HEK293T (cell line): ENCODE data around the gene NPAS3.

Source experiments
- CTCF ChIA-PET: fragments of 350-600 bp; formaldehyde crosslinking; extraction: SDS; loops from one replicate; lab custom pipeline; 2021; ENCODE audit warnings: antibody characterized with exemption, inconsistent platforms; lab: Yijun Ruan, JAX
- POLR2A ChIA-PET: fragments of 350-600 bp; formaldehyde crosslinking; extraction: SDS; loops from one replicate; lab custom pipeline; 2020; ENCODE audit warnings: antibody characterized with exemption, inconsistent platforms; lab: Yijun Ruan, JAX
- DNase-seq: peaks from one replicate; pipeline ENCODE4 v3.0.0; 2012; ENCODE audit warnings: mixed read lengths; ENCODE audit errors: extremely low spot score
- ARNT ChIP-seq: fragments of 450-650 bp; IDR thresholded peaks from 2 replicates; pipeline ENCODE4 v1.6.1; 2017; ENCODE audit warnings: mild to moderate bottlenecking
- BHLHE40 ChIP-seq: fragments of 450-650 bp; IDR thresholded peaks from 2 replicates; pipeline ENCODE4 v1.6.1; 2016; ENCODE audit warnings: mild to moderate bottlenecking, moderate library complexity, borderline replicate concordance
- CTBP1 ChIP-seq: fragments of 450-650 bp; IDR thresholded peaks from 2 replicates; pipeline ENCODE4 v1.6.1; 2016; ENCODE audit warnings: borderline replicate concordance
- ELF4 ChIP-seq: fragments of 450-650 bp; IDR thresholded peaks from 2 replicates; pipeline ENCODE4 v1.6.1; 2017; ENCODE audit warnings: antibody characterized with exemption
- FOXA1 ChIP-seq: fragments of 450-650 bp; IDR thresholded peaks from 2 replicates; pipeline ENCODE4 v1.6.1; 2016; ENCODE audit warnings: mild to moderate bottlenecking
- FOXK2 ChIP-seq: fragments of 450-650 bp; IDR thresholded peaks from 2 replicates; pipeline ENCODE4 v1.6.1; 2016; ENCODE audit warnings: mild to moderate bottlenecking
- FOXM1 ChIP-seq: fragments of 450-650 bp; IDR thresholded peaks from 2 replicates; pipeline ENCODE4 v1.6.1; 2017; ENCODE audit warnings: mild to moderate bottlenecking, borderline replicate concordance
- HDGF ChIP-seq: fragments of 450-650 bp; IDR thresholded peaks from 2 replicates; pipeline ENCODE4 v1.6.1; 2017; ENCODE audit warnings: antibody characterized with exemption, borderline replicate concordance
- L3MBTL2 ChIP-seq: fragments of 450-650 bp; conservative IDR thresholded peaks from 2 replicates; pipeline ENCODE4 v1.6.1; 2016; ENCODE audit warnings: mild to moderate bottlenecking
- LEF1 ChIP-seq: fragments of 450-650 bp; IDR thresholded peaks from 2 replicates; pipeline ENCODE4 v1.6.1; 2017; ENCODE audit warnings: mild to moderate bottlenecking, borderline replicate concordance
- NFRKB ChIP-seq: fragments of 450-650 bp; IDR thresholded peaks from 2 replicates; pipeline ENCODE4 v1.6.1; 2016; ENCODE audit warnings: mild to moderate bottlenecking, moderate library complexity
- SP1 ChIP-seq: fragments of 450-650 bp; IDR thresholded peaks from 2 replicates; pipeline ENCODE4 v1.6.1; 2017
- SUZ12 ChIP-seq: fragments of 450-650 bp; IDR thresholded peaks from 2 replicates; pipeline ENCODE4 v1.6.1; 2016; ENCODE audit warnings: mild to moderate bottlenecking
- TARDBP ChIP-seq: fragments of 450-650 bp; IDR thresholded peaks from 2 replicates; pipeline ENCODE4 v1.6.1; 2016
- ZNF384 ChIP-seq: fragments of 450-650 bp; IDR thresholded peaks from 2 replicates; pipeline ENCODE4 v1.6.1; 2016
- TF ChIP-seq, protein P1 (sequence below): fragments of 450-650 bp; IDR thresholded peaks from 2 replicates; pipeline ENCODE4 v1.6.1; 2016

Gene NPAS3

DNA sequence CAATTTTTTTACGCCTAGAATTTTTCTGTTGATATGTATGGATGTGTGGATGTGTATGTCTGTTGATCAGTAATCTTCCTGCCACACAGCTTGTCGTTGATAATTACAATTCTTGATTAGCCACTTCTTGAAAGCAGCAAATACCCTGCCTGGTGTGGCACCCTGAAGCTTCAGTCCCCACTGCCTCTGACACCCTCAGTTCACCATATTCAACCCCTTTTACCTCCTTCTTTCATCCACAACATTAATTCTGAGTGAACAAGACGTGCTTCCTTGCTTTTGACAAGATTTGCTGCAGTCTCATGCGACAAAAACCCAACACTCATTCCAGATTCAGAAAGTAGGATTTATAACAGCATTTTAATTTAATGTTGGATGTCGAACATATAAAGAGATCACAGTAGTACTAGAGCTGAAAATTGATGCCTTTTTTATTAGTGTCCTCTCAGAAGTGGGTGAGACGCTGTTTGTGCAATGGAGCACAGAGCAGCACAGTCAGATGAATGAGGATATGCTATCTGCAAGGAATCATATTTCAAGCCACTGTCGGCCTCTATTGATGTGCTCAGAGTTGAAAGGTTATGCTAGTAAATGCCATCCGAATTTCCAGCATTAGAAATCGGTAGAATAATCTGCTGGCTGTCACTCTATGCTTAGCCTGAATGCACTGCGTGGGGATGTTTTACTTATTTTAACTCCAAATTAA is 628.5 kb downstream of the NPAS3 start:
- TF ChIP-seq, protein P1, sequence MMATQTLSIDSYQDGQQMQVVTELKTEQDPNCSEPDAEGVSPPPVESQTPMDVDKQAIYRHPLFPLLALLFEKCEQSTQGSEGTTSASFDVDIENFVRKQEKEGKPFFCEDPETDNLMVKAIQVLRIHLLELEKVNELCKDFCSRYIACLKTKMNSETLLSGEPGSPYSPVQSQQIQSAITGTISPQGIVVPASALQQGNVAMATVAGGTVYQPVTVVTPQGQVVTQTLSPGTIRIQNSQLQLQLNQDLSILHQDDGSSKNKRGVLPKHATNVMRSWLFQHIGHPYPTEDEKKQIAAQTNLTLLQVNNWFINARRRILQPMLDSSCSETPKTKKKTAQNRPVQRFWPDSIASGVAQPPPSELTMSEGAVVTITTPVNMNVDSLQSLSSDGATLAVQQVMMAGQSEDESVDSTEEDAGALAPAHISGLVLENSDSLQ = peak; percentile 23; the same call in 1 of the 2 replicates
- TF ChIP-seq CTBP1 = no peak
- no peak for DNase-seq
- POLR2A ChIA-PET = no interaction called here
- CTCF ChIA-PET = no interaction called here

- CTCF ChIA-PET = no interaction called here
- TF ChIP-seq FOXK2 (no peak), SUZ12 (no peak), ELF4 (no peak), L3MBTL2 (no peak), TARDBP (no peak), SP1 (no peak), FOXA1 (no peak), NFRKB (no peak), LEF1 (no peak), ZNF384 (no peak), HDGF (no peak), CTBP1 (no peak), BHLHE40 (no peak), FOXM1 (no peak), ARNT (no peak)
- TF ChIP-seq, protein P1 = no peak
- POLR2A ChIA-PET = no interaction called here
- no peak for DNase-seq
Measured at GRCh38 chr14:33567731-33568130, 629.1 kb downstream of the NPAS3 start.

- POLR2A ChIA-PET = no interaction called here
- CTCF ChIA-PET = no interaction called here
- DNase-seq = no peak
- no peak for TF ChIP-seq BHLHE40
- TF ChIP-seq ZNF384 = no peak
- TF ChIP-seq TARDBP = no peak
- no peak for TF ChIP-seq HDGF
Measured at GRCh38 chr14:33568935-33569579, 630.4 kb downstream of the NPAS3 start.

DNA sequence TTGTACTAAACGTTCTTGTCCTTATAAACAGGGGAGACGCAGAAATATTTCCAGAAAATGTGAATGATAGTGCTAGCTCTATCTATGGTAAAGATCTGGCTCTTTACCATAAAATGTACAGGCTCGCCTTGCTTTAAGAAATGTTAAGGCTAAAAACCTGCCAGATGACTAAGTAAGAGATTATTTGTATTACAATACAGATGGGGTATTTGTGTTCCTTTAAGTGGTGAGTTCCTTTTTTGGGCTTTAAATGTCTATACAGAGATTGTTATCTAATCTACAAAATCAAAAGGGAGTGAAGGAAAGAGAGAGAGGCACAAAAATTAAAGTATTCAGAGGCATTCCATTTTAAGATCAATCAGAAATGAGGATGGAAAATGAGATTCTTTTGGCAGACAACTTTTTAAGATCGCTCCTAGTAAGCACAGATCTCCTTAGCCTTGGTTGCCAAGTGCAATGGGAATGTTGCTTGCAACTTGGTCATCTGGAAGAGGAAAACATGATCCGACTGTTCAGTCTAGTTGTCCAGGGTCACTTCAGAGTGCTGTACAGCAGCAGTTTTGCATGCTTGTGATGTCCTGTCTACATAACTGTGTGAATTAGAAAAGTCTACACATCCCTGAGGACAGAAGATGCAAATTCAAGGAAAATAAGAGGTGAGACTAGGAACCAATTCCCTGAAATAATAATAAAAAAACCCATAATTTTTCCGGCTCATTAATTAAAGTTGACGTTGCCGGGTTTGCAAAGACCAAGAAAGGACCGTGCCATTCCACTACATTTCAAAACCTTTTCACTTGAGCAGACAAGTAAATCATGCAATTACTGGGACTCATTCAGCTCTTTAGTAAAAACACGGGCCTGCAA is 631.4 kb downstream of the NPAS3 start:
- POLR2A ChIA-PET = no interaction called here
- TF ChIP-seq, protein P1 = 0 out of 2 replicates have a peak, but pooled peaks have one; percentile 20
- no peak for TF ChIP-seq SP1
- TF ChIP-seq SUZ12 = no peak
- DNase-seq = peak; percentile 12
- CTCF ChIA-PET = no interaction called here

GRCh38 chr14:33570694-33571310 is 632.1 kb downstream of the NPAS3 start:
- CTCF ChIA-PET = no interaction called here
- no peak for DNase-seq
- POLR2A ChIA-PET = no interaction called here

DNA sequence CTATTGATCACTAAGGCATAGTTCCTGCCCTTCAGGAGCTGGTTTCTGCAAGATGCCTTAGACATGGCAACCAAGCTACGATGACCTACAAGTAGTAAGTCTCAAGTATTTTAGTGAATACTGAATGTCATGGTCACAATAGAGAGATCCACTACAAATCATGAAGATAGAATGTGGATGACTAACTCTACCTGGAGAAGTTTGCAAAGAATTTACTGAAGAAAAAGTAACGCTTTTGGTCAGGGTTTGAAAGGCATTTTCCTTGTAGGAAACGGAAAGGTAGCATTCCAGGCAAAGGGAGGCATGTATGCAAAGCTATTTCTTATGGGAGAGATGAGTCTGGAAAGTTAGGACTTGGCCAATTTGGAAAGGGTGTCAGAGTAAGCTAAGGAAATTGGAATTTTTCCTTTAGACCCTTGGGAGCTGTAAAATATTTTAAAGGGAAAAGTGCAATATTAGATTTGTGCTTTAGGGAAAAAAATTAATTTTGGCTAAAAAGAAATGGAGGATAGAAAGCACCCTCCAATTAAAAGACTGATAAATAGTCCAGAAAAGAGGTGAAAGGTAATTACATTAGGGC is 634.7 kb downstream of the NPAS3 start:
- ChIA-PET CTCF (no interaction called here), POLR2A (no interaction called here)
- TF ChIP-seq, protein P1 = no peak
- TF ChIP-seq SP1 (no peak), L3MBTL2 (no peak), NFRKB (no peak), ARNT (no peak), TARDBP (no peak), CTBP1 (no peak), FOXM1 (no peak), ELF4 (no peak), ZNF384 (no peak), FOXA1 (no peak), HDGF (no peak)
- no peak for DNase-seq

More at GRCh38 chr14:33570694-33571310, 632.1 kb downstream of the NPAS3 start:
- TF ChIP-seq TARDBP = no peak
- TF ChIP-seq LEF1 = no peak
- no peak for TF ChIP-seq FOXK2
- no peak for TF ChIP-seq ZNF384
- no peak for TF ChIP-seq CTBP1
